GM21526 (cell line): ENCODE measurements around the gene MRPL24.
A peak's percentile ranks its signal among the peaks of the same experiment; 100 is the strongest.

Source experiments
- ATAC-seq: cut with Tn5 transposase; IDR thresholded peaks from one replicate; pipeline ENCODE4 v1.9.1; 2021; ENCODE audit warnings: moderate library complexity; ENCODE audit not compliant: unreplicated experiment, low FRiP score

Gene MRPL24

GRCh38 chr1:156744786-156745419 lies 4.0 kb upstream of the MRPL24 start:
- no peak for ATAC-seq

- ATAC-seq = no peak
Observed at GRCh38 chr1:156744344-156744743, 3.5 kb upstream of the MRPL24 start.

- no peak for ATAC-seq
Observed at GRCh38 chr1:156743367-156744302, 2.7 kb upstream of the MRPL24 start.

GRCh38 chr1:156742801-156743200 lies 1.9 kb upstream of the MRPL24 start:
- no peak for ATAC-seq

- ATAC-seq = no peak
Observed at GRCh38 chr1:156742017-156742416, 1.1 kb upstream of the MRPL24 start.

- ATAC-seq = no peak
Observed at GRCh38 chr1:156741481-156741983, 644 bp upstream of the MRPL24 start.

GRCh38 chr1:156740237-156740740 lies 599 bp downstream of the MRPL24 start:
- peak; percentile 7 for ATAC-seq

- no peak for ATAC-seq
Observed at GRCh38 chr1:156738916-156739315, 2.0 kb downstream of the MRPL24 start.

- ATAC-seq = no peak
Observed at GRCh38 chr1:156738407-156738806, 2.5 kb downstream of the MRPL24 start.

GRCh38 chr1:156733989-156734584 lies 6.8 kb downstream of the MRPL24 start:
- no peak for ATAC-seq

GRCh38 chr1:156728599-156729462 lies 12.1 kb downstream of the MRPL24 start, which contains the start of gene ISG20L2:
ISG20L2 (minus strand) TSS chr1:156728766; CDS start chr1:156727652, 1,114 bp downstream.
- ATAC-seq = peak; percentile 72

- peak; percentile 42 for ATAC-seq
Observed at GRCh38 chr1:156727926-156728598, 12.8 kb downstream of the MRPL24 start, which contains the start of gene METTL25B. METTL25B (plus strand) TSS chr1:156728469; CDS start chr1:156729105, 636 bp downstream.

GRCh38 chr1:156727492-156727891 lies 13.4 kb downstream of the MRPL24 start:
- ATAC-seq = no peak

GRCh38 chr1:156726549-156727226 lies 14.2 kb downstream of the MRPL24 start:
- no peak for ATAC-seq

GRCh38 chr1:156725683-156726280 lies 15.1 kb downstream of the MRPL24 start:
- ATAC-seq = peak; percentile 35

- no peak for ATAC-seq
Observed at GRCh38 chr1:156721535-156721934, 19.4 kb downstream of the MRPL24 start.

- ATAC-seq = no peak
Observed at GRCh38 chr1:156721131-156721530, 19.8 kb downstream of the MRPL24 start.

GRCh38 chr1:156717351-156717750 lies 23.5 kb downstream of the MRPL24 start:
- ATAC-seq = no peak
